CD8-positive, alpha-beta memory T cell (primary cell): ENCODE measurements around the gene ZCCHC17. TPM values are rescaled to one million over a fixed set of nuclear protein-coding genes. Genes with fewer than 3 reads are reported as not detected.

Experiments used
- CTCF ChIA-PET: fragments of 350-600 bp; sonication (Branson Sonifier 250); formaldehyde crosslinking; loops from one replicate; lab custom pipeline; 2021; ENCODE audit warnings: antibody characterized with exemption; lab: Charles Lee
- POLR2A ChIA-PET: fragments of 350-600 bp; sonication (Branson Sonifier 250); formaldehyde crosslinking; loops from one replicate; lab custom pipeline; 2021; ENCODE audit warnings: antibody characterized with exemption; lab: Charles Lee
- DNase-seq, 5 donors: peaks; one replicate each; pipeline versions ENCODE4 v3.0.0 to v3.0.0-alpha.2; 2020 to 2022; ENCODE audit warnings: mixed read lengths in 1 of 5
- H3K27ac ChIP-seq: one replicate; pipeline ENCODE4 v1.7.0; 2013; ENCODE audit warnings: low read depth, mild to moderate bottlenecking, low read length, moderate library complexity
- H3K27me3 ChIP-seq: 2 replicates; pipeline ENCODE4 v1.7.0; 2013; ENCODE audit warnings: low read length, mild to moderate bottlenecking; ENCODE audit not compliant: insufficient read depth, poor library complexity, severe bottlenecking
- H3K36me3 ChIP-seq: 2 replicates; pipeline ENCODE4 v1.7.0; 2013; ENCODE audit warnings: mild to moderate bottlenecking, low read length, moderate library complexity; ENCODE audit not compliant: insufficient read depth
- H3K4me1 ChIP-seq: 2 replicates; pipeline ENCODE4 v1.7.0; 2013; ENCODE audit warnings: mild to moderate bottlenecking, low read length, moderate library complexity; ENCODE audit not compliant: insufficient read depth
- H3K4me3 ChIP-seq: 2 replicates; pipeline ENCODE4 v1.7.0; 2013; ENCODE audit warnings: mild to moderate bottlenecking, low read length
- H3K9me3 ChIP-seq: 2 replicates; pipeline ENCODE4 v1.7.0; 2013; ENCODE audit warnings: mild to moderate bottlenecking, low read length
- H3K27ac Mint-ChIP-seq, 8 donors: one replicate each; pipeline ENCODE4 v1.8.0; 2020 to 2021; ENCODE audit warnings: mixed read lengths in 8 of 8, mild to moderate bottlenecking in 6 of 8, inconsistent platforms in 3 of 8, moderate library complexity in 3 of 8
- H3K27me3 Mint-ChIP-seq, 2 donors: one replicate each; pipeline ENCODE4 v1.8.0; 2020 to 2021; ENCODE audit warnings: mixed read lengths in 2 of 2, mild to moderate bottlenecking in 1 of 2, moderate library complexity in 1 of 2
- H3K36me3 Mint-ChIP-seq, 3 donors: one replicate each; pipeline ENCODE4 v1.8.0; 2020 to 2021; ENCODE audit warnings: mixed read lengths in 3 of 3, inconsistent platforms in 1 of 3, mild to moderate bottlenecking in 1 of 3
- H3K4me1 Mint-ChIP-seq, 3 donors: one replicate each; pipeline ENCODE4 v1.8.0; 2020 to 2021; ENCODE audit warnings: mixed read lengths in 3 of 3, inconsistent platforms in 1 of 3, mild to moderate bottlenecking in 1 of 3
- H3K4me3 Mint-ChIP-seq, 7 donors: one replicate each; pipeline ENCODE4 v1.8.0; 2020 to 2021; ENCODE audit warnings: mixed read lengths in 7 of 7, mild to moderate bottlenecking in 6 of 7, moderate library complexity in 4 of 7, inconsistent platforms in 2 of 7
- H3K9me3 Mint-ChIP-seq, 5 donors: one replicate each; pipeline ENCODE4 v1.8.0; 2020 to 2022; ENCODE audit warnings: mixed read lengths in 5 of 5, mild to moderate bottlenecking in 3 of 5, moderate library complexity in 2 of 5, inconsistent platforms in 1 of 5
- polyA plus RNA-seq: library from polyadenylated mRNA; unstranded; fragments of 300-500 nt; fragmentation: Illumina TruSeq; gene quantifications from one replicate; pipeline ENCODE4 v1.2.3, GENCODE V29; 2021
- total RNA-seq, 2 experiments: library from RNA; stranded (reverse); gene quantifications; one replicate each; pipeline ENCODE4 v1.2.3, GENCODE V29; 2021

ZCCHC17 gene
- total and polyA plus RNA-seq, 3 experiments from 2014 or later: 30.4 to 51.0 (median 30.8) TPM

- H3K4me3 Mint-ChIP-seq: no peak overlapping the region
- POLR2A ChIA-PET: no interaction called here
- Histone ChIP-seq H3K9me3 (no peaks in the 10 kb centered on the region), H3K4me1 (no peaks in the 10 kb centered on the region), H3K27me3 (no peaks in the 10 kb centered on the region), H3K36me3 (peaks cover 15% of the 10 kb centered on the region), H3K4me3 (no peak overlapping the region), H3K27ac (no peak overlapping the region)
- peaks cover 16 to 17% (median 16%) of the 10 kb centered on the region in 3 donors for H3K4me1 Mint-ChIP-seq
- no peak for DNase-seq
- peaks cover 11 to 67% (median 28%) of the 10 kb centered on the region in 3 donors for H3K36me3 Mint-ChIP-seq
- H3K9me3 Mint-ChIP-seq: no peaks in the 10 kb centered on the region
- CTCF ChIA-PET: no interaction called here
- no peaks in the 10 kb centered on the region for H3K27me3 Mint-ChIP-seq
- H3K27ac Mint-ChIP-seq: no peak overlapping the region
Measured at GRCh38 chr1:31310198-31310597, 13.4 kb downstream of the ZCCHC17 start.

GRCh38 chr1:31315902-31316301 lies 19.1 kb downstream of the ZCCHC17 start:
- H3K9me3 Mint-ChIP-seq: no peaks in the 10 kb centered on the region
- Histone ChIP-seq H3K4me1 (no peaks in the 10 kb centered on the region), H3K9me3 (no peaks in the 10 kb centered on the region), H3K36me3 (peaks cover 43% of the 10 kb centered on the region), H3K4me3 (no peak overlapping the region), H3K27me3 (no peaks in the 10 kb centered on the region), H3K27ac (no peak overlapping the region)
- no peaks in the 10 kb centered on the region for H3K27me3 Mint-ChIP-seq
- CTCF ChIA-PET: interaction anchor here (1.0 kb wide), 1 partner anchor 13 kb away, joined by 3 read pairs; no protein-coding TSS in a partner anchor
- H3K4me3 Mint-ChIP-seq: no peak overlapping the region
- peaks cover 12 to 84% (median 24%) of the 10 kb centered on the region in 3 donors for H3K36me3 Mint-ChIP-seq
- no peak overlapping the region for H3K27ac Mint-ChIP-seq
- POLR2A ChIA-PET: no interaction called here
- DNase-seq: no peak
- no peaks in the 10 kb centered on the region for H3K4me1 Mint-ChIP-seq

- no peaks in the 10 kb centered on the region for H3K9me3 ChIP-seq
- ChIA-PET CTCF (no interaction called here), POLR2A (no interaction called here)
- no peaks in the 10 kb centered on the region for H3K27me3 ChIP-seq
- H3K27ac ChIP-seq: no peak overlapping the region
- Mint-ChIP-seq H3K27ac (no peak overlapping the region), H3K36me3 (peaks cover 8 to 86% (median 22%) of the 10 kb centered on the region in 3 donors), H3K4me1 (no peaks in the 10 kb centered on the region), H3K4me3 (no peak overlapping the region), H3K9me3 (no peaks in the 10 kb centered on the region), H3K27me3 (no peaks in the 10 kb centered on the region)
- no peaks in the 10 kb centered on the region for H3K4me1 ChIP-seq
- DNase-seq: no peak
- H3K36me3 ChIP-seq: peaks cover 32% of the 10 kb centered on the region
- no peak overlapping the region for H3K4me3 ChIP-seq
Measured at GRCh38 chr1:31318146-31318545, 21.3 kb downstream of the ZCCHC17 start.

- Histone ChIP-seq H3K27ac (no peak overlapping the region), H3K27me3 (no peaks in the 10 kb centered on the region), H3K4me1 (no peaks in the 10 kb centered on the region), H3K4me3 (no peak overlapping the region), H3K36me3 (peaks cover 14% of the 10 kb centered on the region), H3K9me3 (no peaks in the 10 kb centered on the region)
- Mint-ChIP-seq H3K4me3 (no peak overlapping the region), H3K4me1 (no peaks in the 10 kb centered on the region), H3K27ac (no peak overlapping the region), H3K36me3 (peaks cover 0 to 59% (median 10%) of the 10 kb centered on the region in 3 donors), H3K9me3 (no peaks in the 10 kb centered on the region), H3K27me3 (no peaks in the 10 kb centered on the region)
- no peak for DNase-seq
- CTCF ChIA-PET: no interaction called here
- POLR2A ChIA-PET: no interaction called here
Measured at GRCh38 chr1:31324093-31324492, 27.3 kb downstream of the ZCCHC17 start.

- Histone ChIP-seq H3K27ac (no peak overlapping the region), H3K36me3 (peaks cover 9% of the 10 kb centered on the region), H3K4me1 (no peaks in the 10 kb centered on the region), H3K9me3 (no peaks in the 10 kb centered on the region), H3K27me3 (no peaks in the 10 kb centered on the region), H3K4me3 (no peak overlapping the region)
- H3K4me3 Mint-ChIP-seq: no peak overlapping the region
- no peaks in the 10 kb centered on the region for H3K9me3 Mint-ChIP-seq
- H3K4me1 Mint-ChIP-seq: no peaks in the 10 kb centered on the region
- DNase-seq: no peak
- CTCF ChIA-PET: interaction anchor here (0.6 kb wide), 1 partner anchor 313 kb away, joined by 4 read pairs; no protein-coding TSS in a partner anchor
- no peaks in the 10 kb centered on the region for H3K27me3 Mint-ChIP-seq
- POLR2A ChIA-PET: no interaction called here
- H3K27ac Mint-ChIP-seq: no peak overlapping the region
- peaks cover 0 to 53% (median 10%) of the 10 kb centered on the region in 3 donors for H3K36me3 Mint-ChIP-seq
Measured at GRCh38 chr1:31324992-31325391, 28.2 kb downstream of the ZCCHC17 start.

- Histone ChIP-seq H3K4me3 (no peak overlapping the region), H3K9me3 (no peaks in the 10 kb centered on the region), H3K36me3 (peaks cover 5% of the 10 kb centered on the region), H3K27me3 (no peaks in the 10 kb centered on the region), H3K27ac (no peak overlapping the region), H3K4me1 (no peaks in the 10 kb centered on the region)
- H3K9me3 Mint-ChIP-seq: no peaks in the 10 kb centered on the region
- H3K4me3 Mint-ChIP-seq: no peak overlapping the region
- ChIA-PET CTCF (no interaction called here), POLR2A (no interaction called here)
- H3K27me3 Mint-ChIP-seq: no peaks in the 10 kb centered on the region
- H3K36me3 Mint-ChIP-seq: peaks cover 0 to 46% (median 9%) of the 10 kb centered on the region in 3 donors
- H3K4me1 Mint-ChIP-seq: no peaks in the 10 kb centered on the region
- no peak for DNase-seq
- no peak overlapping the region for H3K27ac Mint-ChIP-seq
Measured at GRCh38 chr1:31326461-31326860, 29.6 kb downstream of the ZCCHC17 start.

GRCh38 chr1:31327381-31327780 lies 30.5 kb downstream of the ZCCHC17 start:
- no peak overlapping the region for H3K4me3 Mint-ChIP-seq
- no peaks in the 10 kb centered on the region for H3K4me1 Mint-ChIP-seq
- ChIA-PET POLR2A (no interaction called here), CTCF (no interaction called here)
- Histone ChIP-seq H3K27ac (no peak overlapping the region), H3K27me3 (no peaks in the 10 kb centered on the region), H3K4me1 (no peaks in the 10 kb centered on the region), H3K4me3 (no peak overlapping the region), H3K36me3 (peaks cover 5% of the 10 kb centered on the region), H3K9me3 (no peaks in the 10 kb centered on the region)
- H3K27ac Mint-ChIP-seq: no peak overlapping the region
- peaks cover 0 to 40% (median 7%) of the 10 kb centered on the region in 3 donors for H3K36me3 Mint-ChIP-seq
- H3K9me3 Mint-ChIP-seq: no peaks in the 10 kb centered on the region
- H3K27me3 Mint-ChIP-seq: no peaks in the 10 kb centered on the region
- DNase-seq: no peak

GRCh38 chr1:31335007-31335406 lies 38.2 kb downstream of the ZCCHC17 start:
- Mint-ChIP-seq H3K27me3 (no peaks in the 10 kb centered on the region), H3K4me3 (no peak overlapping the region), H3K36me3 (peaks cover 10 to 38% (median 14%) of the 10 kb centered on the region in 3 donors), H3K27ac (peak overlapping the region in 1 of 8 donors; percentile 43), H3K4me1 (peaks cover 0 to 10% (median 4%) of the 10 kb centered on the region in 3 donors), H3K9me3 (no peaks in the 10 kb centered on the region)
- no peaks in the 10 kb centered on the region for H3K9me3 ChIP-seq
- DNase-seq: peak in 2 of 5 donors; percentile 5 to 6
- POLR2A ChIA-PET: no interaction called here
- H3K36me3 ChIP-seq: peaks cover 15% of the 10 kb centered on the region
- CTCF ChIA-PET: no interaction called here
- no peaks in the 10 kb centered on the region for H3K27me3 ChIP-seq
- no peak overlapping the region for H3K27ac ChIP-seq
- no peak overlapping the region for H3K4me3 ChIP-seq
- H3K4me1 ChIP-seq: no peaks in the 10 kb centered on the region
